Measurements from ENCODE around the gene STAP1. TPM values are rescaled to one million over a fixed set of nuclear protein-coding genes. Genes with fewer than 3 reads are reported as not detected.

Gene STAP1, protein sequence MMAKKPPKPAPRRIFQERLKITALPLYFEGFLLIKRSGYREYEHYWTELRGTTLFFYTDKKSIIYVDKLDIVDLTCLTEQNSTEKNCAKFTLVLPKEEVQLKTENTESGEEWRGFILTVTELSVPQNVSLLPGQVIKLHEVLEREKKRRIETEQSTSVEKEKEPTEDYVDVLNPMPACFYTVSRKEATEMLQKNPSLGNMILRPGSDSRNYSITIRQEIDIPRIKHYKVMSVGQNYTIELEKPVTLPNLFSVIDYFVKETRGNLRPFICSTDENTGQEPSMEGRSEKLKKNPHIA
- total RNA-seq, result not detected in 2 replicates

DNA sequence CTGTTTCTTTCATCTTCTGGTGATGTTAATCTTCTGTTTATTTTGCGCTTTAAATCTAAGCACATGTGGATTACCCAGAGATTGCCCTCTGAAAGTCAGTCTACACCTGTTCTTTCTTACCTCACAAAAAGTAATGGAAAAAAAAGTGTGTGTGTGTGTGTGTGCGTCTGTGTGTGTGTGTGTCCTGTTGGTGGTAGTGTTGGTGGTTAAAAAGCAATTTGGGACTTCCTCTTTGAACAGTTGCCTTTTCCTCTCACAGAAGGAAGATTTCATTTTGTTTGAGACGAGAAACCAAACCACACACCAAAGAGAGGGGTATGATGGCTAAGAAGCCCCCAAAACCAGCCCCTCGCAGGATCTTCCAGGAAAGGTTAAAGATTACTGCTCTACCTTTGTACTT lies at the start of gene STAP1:
STAP1 (plus strand) TSS at position 235 of the 400 bp plus-strand sequence; CDS start at position 318, 83 bp downstream.

DNA sequence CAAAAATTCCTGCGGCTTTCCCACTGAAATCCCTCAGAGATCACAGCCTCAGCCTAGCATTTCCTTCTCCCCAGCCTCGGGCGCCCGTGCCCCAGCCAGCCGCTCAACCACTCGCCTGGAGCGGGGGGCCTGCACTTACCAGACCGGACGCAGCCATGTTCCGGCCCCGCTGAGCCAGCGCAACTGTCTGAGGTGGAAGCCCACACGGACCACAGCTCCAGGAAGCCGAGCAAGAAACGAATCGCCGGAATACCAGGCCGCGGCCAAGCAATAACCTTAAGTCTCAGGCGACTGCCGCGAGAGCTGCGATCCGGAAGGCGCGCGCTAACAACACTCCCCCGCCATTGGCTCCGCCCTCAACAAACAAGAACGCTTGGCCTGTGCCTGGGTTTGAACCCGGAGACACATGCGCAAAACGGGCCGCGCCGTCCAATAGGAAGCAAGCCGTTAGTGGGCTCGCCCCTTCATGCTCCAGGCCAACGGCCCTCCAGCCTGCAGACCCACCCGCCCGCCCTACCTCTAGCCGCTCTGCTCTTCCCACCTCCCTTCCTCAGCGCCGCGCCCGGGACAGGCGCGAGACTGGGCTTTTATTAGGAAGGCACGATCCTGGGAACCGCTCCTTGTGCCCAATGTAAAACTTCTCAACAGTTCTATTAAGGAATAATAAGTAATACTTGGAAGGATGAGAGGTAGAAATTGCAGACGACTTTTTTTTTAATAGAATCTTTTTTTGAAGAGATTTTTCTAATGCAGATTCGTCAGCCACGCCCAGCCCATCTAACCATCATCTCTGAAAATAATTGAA lies 13.1 kb upstream of the STAP1 start, which contains the start of gene CENPC:
CENPC (minus strand) TSS at position 305 of the 805 bp plus-strand sequence; CDS start at position 157, 148 bp downstream.

Other genes with a start within 250 kb of the STAP1 start
- 6.9 and 7.7 TPM in 2 replicates for gene CENPC, start 13.2 kb upstream of the STAP1 start, total RNA-seq
- 23.2 and 37.0 TPM in 2 replicates for gene UBA6, start 142.4 kb downstream of the STAP1 start, total RNA-seq
- gene GNRHR, start 195.7 kb downstream of the STAP1 start, total RNA-seq, result not detected in 2 replicates